Endodermal cell (in vitro differentiated cells): ENCODE data around the gene ZBTB40. TPM values are rescaled to one million over a fixed set of nuclear protein-coding genes. Genes with fewer than 3 reads are reported as not detected.

Experiments
- DNase-seq: peaks from one replicate; pipeline ENCODE4 v3.0.0-alpha.2; 2017
- H3K27ac ChIP-seq: 2 replicates; pipeline ENCODE4 v1.5.1; 2013; ENCODE audit warnings: mild to moderate bottlenecking, low read depth, low read length, moderate library complexity
- H3K27me3 ChIP-seq: 2 replicates; pipeline ENCODE4 v1.6.1; 2013; ENCODE audit warnings: mild to moderate bottlenecking, low read length, moderate library complexity; ENCODE audit not compliant: insufficient read depth, control insufficient read depth, poor library complexity, severe bottlenecking
- H3K36me3 ChIP-seq: 2 replicates; pipeline ENCODE4 v1.7.0; 2013; ENCODE audit warnings: mild to moderate bottlenecking, low read length, moderate library complexity; ENCODE audit not compliant: control insufficient read depth, insufficient read depth
- H3K4me1 ChIP-seq: one replicate; pipeline ENCODE4 v1.7.0; 2013; ENCODE audit warnings: low read length; ENCODE audit not compliant: control insufficient read depth, insufficient read depth
- H3K4me3 ChIP-seq: 2 replicates; pipeline ENCODE4 v1.5.1; 2013; ENCODE audit warnings: mild to moderate bottlenecking, low read length, moderate library complexity
- H3K9ac ChIP-seq: 2 replicates; pipeline ENCODE4 v1.6.1; 2013; ENCODE audit warnings: mild to moderate bottlenecking, low read length, moderate library complexity; ENCODE audit not compliant: poor library complexity, severe bottlenecking; ENCODE audit errors: extremely low read depth
- H3K9me3 ChIP-seq: 2 replicates; pipeline ENCODE4 v1.6.1; 2013; ENCODE audit warnings: mild to moderate bottlenecking, low read length, moderate library complexity; ENCODE audit not compliant: control insufficient read depth
- H3K27ac Mint-ChIP-seq: 2 replicates; pipeline ENCODE4 v1.8.0; 2020; ENCODE audit warnings: mixed read lengths
- H3K27me3 Mint-ChIP-seq: 2 replicates; pipeline ENCODE4 v1.8.0; 2021; ENCODE audit warnings: mild to moderate bottlenecking, mixed read lengths; ENCODE audit not compliant: insufficient read depth
- H3K36me3 Mint-ChIP-seq: 2 replicates; pipeline ENCODE4 v1.8.0; 2020; ENCODE audit warnings: low read depth, mixed read lengths
- H3K4me1 Mint-ChIP-seq: 2 replicates; pipeline ENCODE4 v1.8.0; 2020; ENCODE audit warnings: mixed read lengths
- H3K4me3 Mint-ChIP-seq: 2 replicates; pipeline ENCODE4 v1.8.0; 2020; ENCODE audit warnings: mild to moderate bottlenecking, moderate library complexity, mixed read lengths
- H3K9me3 Mint-ChIP-seq: 2 replicates; pipeline ENCODE4 v1.8.0; 2020; ENCODE audit warnings: mild to moderate bottlenecking, mixed read lengths
- CTCF ChIP-seq: fragments of 200-600 bp; sonication (generic); conservative IDR thresholded peaks from 2 replicates; pipeline ENCODE4 v1.5.0; 2021; ENCODE audit warnings: antibody characterized with exemption, mild to moderate bottlenecking
- whole genome bisulfite sequencing, 2 experiments: methylation state at CpG; one replicate each; pipeline versions ENCODE4 v1.1.5 to v1.1.7; 2013; ENCODE audit warnings: missing lambda C conversion rate in 2 of 2, mixed read lengths in 1 of 2; ENCODE audit not compliant: insufficient coverage in 1 of 2, insufficient read length in 1 of 2; 5-methylcytosine and 5-hydroxymethylcytosine counted together
- total RNA-seq, 2 donors: library from RNA; stranded (reverse); fragmentation: NEBNext Ultra II Directional in 1 of 2; extraction: Animal tissue kit (Norgen Biotek cat#: 25700) in 1 of 2; gene quantifications; 2 replicates in 1 of 2; 3 replicates in 1 of 2; pipeline ENCODE4 v1.2.1, GENCODE V29; 2021

Gene ZBTB40
- total RNA-seq, 2 donors from 2014 or later: 18.5 to 29.7 TPM

GRCh38 chr1:22465671-22466070 is 14.0 kb downstream of the ZBTB40 start:
- peaks cover under 1% of the 10 kb centered on the region for H3K4me1 ChIP-seq
- Mint-ChIP-seq H3K27ac (no peak overlapping the region), H3K27me3 (no peaks in the 10 kb centered on the region), H3K36me3 (no peaks in the 10 kb centered on the region), H3K9me3 (no peaks in the 10 kb centered on the region), H3K4me1 (peaks cover 25% of the 10 kb centered on the region), H3K4me3 (no peak overlapping the region)
- H3K27ac ChIP-seq: no peak overlapping the region
- DNase-seq: no peak
- no peak overlapping the region for H3K9ac ChIP-seq
- no peak overlapping the region for H3K4me3 ChIP-seq
- H3K27me3 ChIP-seq: no peaks in the 10 kb centered on the region
- H3K36me3 ChIP-seq: no peaks in the 10 kb centered on the region
- peaks cover 21% of the 10 kb centered on the region for H3K9me3 ChIP-seq
- TF ChIP-seq CTCF: no peak
- 83 to 92% methylated on average over 1 to 2 of the region's 2 CpGs for WGBS, 2 experiments

GRCh38 chr1:22470227-22470626 is 18.6 kb downstream of the ZBTB40 start:
- WGBS, 2 experiments: 93 to 100% methylated on average over 3 to 4 of the region's 4 CpGs
- Histone ChIP-seq H3K27me3 (no peaks in the 10 kb centered on the region), H3K4me1 (no peaks in the 10 kb centered on the region), H3K27ac (no peak overlapping the region), H3K4me3 (no peak overlapping the region), H3K9me3 (peaks cover 10% of the 10 kb centered on the region), H3K9ac (no peak overlapping the region), H3K36me3 (no peaks in the 10 kb centered on the region)
- Mint-ChIP-seq H3K9me3 (no peaks in the 10 kb centered on the region), H3K27me3 (no peaks in the 10 kb centered on the region), H3K4me1 (peaks cover 7% of the 10 kb centered on the region), H3K36me3 (peaks cover 3% of the 10 kb centered on the region), H3K4me3 (no peak overlapping the region), H3K27ac (no peak overlapping the region)
- no peak for TF ChIP-seq CTCF
- DNase-seq: no peak

GRCh38 chr1:22471078-22471477 is 19.4 kb downstream of the ZBTB40 start:
- no peak overlapping the region for H3K27ac ChIP-seq
- H3K9me3 ChIP-seq: peaks cover 5% of the 10 kb centered on the region
- TF ChIP-seq CTCF: no peak
- H3K36me3 Mint-ChIP-seq: peaks cover 3% of the 10 kb centered on the region
- no peak overlapping the region for H3K4me3 Mint-ChIP-seq
- H3K27me3 ChIP-seq: no peaks in the 10 kb centered on the region
- no peaks in the 10 kb centered on the region for H3K4me1 ChIP-seq
- H3K27me3 Mint-ChIP-seq: no peaks in the 10 kb centered on the region
- no peak overlapping the region for H3K9ac ChIP-seq
- no peak overlapping the region for H3K4me3 ChIP-seq
- H3K9me3 Mint-ChIP-seq: no peaks in the 10 kb centered on the region
- DNase-seq: no peak
- H3K4me1 Mint-ChIP-seq: peaks cover 12% of the 10 kb centered on the region
- no peak overlapping the region for H3K27ac Mint-ChIP-seq
- WGBS, 2 experiments: 92 to 93% methylated on average over 2 of the region's 2 CpGs
- H3K36me3 ChIP-seq: no peaks in the 10 kb centered on the region
